ENCODE data around the gene CRACR2A.

DNA sequence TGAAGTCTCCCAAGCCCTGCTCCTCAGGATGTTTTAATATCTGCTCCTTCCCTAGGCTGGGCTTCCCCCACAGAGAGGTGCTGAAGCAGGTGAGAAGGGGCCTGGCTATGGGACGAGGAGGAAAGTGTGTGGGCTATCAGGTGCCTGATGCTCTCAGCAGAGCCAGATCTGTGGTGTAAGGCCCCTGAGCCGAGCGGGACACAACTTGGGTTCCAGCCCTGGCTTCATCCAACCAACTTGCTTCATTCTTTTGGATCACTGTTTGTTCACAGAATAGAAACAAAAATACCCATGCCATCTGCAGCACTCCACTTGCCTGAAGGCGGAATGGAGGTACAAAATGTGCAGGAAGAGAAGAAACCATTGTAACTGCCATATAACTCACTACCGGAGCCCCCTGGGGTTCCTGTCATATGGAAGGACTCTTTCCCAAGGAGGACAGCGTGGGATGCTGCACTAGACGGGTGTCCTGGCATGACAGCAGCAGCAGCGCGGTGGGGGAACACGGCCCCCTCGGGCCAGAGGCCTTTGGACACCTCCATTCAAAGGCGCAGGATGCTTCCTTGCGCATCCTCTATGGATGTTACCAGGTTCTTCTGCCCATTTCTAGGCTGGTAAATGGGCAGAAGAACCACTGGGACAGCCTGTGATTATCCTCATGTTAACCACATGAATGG, 95.8 kb downstream of the CRACR2A start:
- TF ChIP-seq, protein P1, sequence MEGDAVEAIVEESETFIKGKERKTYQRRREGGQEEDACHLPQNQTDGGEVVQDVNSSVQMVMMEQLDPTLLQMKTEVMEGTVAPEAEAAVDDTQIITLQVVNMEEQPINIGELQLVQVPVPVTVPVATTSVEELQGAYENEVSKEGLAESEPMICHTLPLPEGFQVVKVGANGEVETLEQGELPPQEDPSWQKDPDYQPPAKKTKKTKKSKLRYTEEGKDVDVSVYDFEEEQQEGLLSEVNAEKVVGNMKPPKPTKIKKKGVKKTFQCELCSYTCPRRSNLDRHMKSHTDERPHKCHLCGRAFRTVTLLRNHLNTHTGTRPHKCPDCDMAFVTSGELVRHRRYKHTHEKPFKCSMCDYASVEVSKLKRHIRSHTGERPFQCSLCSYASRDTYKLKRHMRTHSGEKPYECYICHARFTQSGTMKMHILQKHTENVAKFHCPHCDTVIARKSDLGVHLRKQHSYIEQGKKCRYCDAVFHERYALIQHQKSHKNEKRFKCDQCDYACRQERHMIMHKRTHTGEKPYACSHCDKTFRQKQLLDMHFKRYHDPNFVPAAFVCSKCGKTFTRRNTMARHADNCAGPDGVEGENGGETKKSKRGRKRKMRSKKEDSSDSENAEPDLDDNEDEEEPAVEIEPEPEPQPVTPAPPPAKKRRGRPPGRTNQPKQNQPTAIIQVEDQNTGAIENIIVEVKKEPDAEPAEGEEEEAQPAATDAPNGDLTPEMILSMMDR (IDR thresholded peaks at IDR 0.05) = no peak
- no peak for TF ChIP-seq POLR2AphosphoS5 (IDR thresholded peaks at IDR 0.05)
- no peak for TF ChIP-seq EP300 (IDR thresholded peaks at IDR 0.05)
- TF ChIP-seq POLR2A (IDR thresholded peaks at IDR 0.05) = no peak

Data from suprapubic skin (tissue), 4 donors.